Erythroblast (primary cell): ENCODE data around the gene RAD51B.

Experiments
- DNase-seq, 2 experiments: peaks; one replicate each; lab custom pipeline; 2025; lab: John Stamatoyannopoulos, UW
- GATA1 ChIP-seq: IDR thresholded peaks from 2 replicates; pipeline ENCODE4 v1.6.1; 2011; ENCODE audit warnings: low read depth, mild to moderate bottlenecking, control low read depth, low read length, moderate library complexity
- POLR2A ChIP-seq: IDR thresholded peaks from 2 replicates; pipeline ENCODE4 v1.6.1; 2011; ENCODE audit warnings: mild to moderate bottlenecking, low read length

The RAD51B gene

GRCh38 chr14:68473069-68473468 is 653.5 kb downstream of the RAD51B start:
- no peak for TF ChIP-seq POLR2A
- TF ChIP-seq GATA1: no peak
- no peak for DNase-seq

GRCh38 chr14:68473794-68474193 is 654.2 kb downstream of the RAD51B start:
- peak; percentile 34 to 38 for DNase-seq

GRCh38 chr14:68474741-68475140 is 655.2 kb downstream of the RAD51B start:
- no peak for DNase-seq
- no peak for TF ChIP-seq GATA1
- no peak for TF ChIP-seq POLR2A

More at GRCh38 chr14:68473794-68474193, 654.2 kb downstream of the RAD51B start:
- TF ChIP-seq GATA1: no peak
- TF ChIP-seq POLR2A: no peak

- DNase-seq: no peak
- TF ChIP-seq POLR2A (no peak), GATA1 (no peak)
Observed at GRCh38 chr14:68475802-68476201, 656.2 kb downstream of the RAD51B start.

GRCh38 chr14:68476212-68477109 is 656.9 kb downstream of the RAD51B start:
- DNase-seq: peak; percentile 37 to 62

GRCh38 chr14:68477110-68477455 is 657.5 kb downstream of the RAD51B start:
- DNase-seq: no peak
- no peak for TF ChIP-seq POLR2A
- TF ChIP-seq GATA1: no peak

More at GRCh38 chr14:68476212-68477109, 656.9 kb downstream of the RAD51B start:
- TF ChIP-seq POLR2A (no peak), GATA1 (no peak)

GRCh38 chr14:68477461-68478085 is 658.0 kb downstream of the RAD51B start:
- no peak for TF ChIP-seq POLR2A
- TF ChIP-seq GATA1: no peak
- DNase-seq: no peak

- TF ChIP-seq GATA1 (no peak), POLR2A (no peak)
- DNase-seq: no peak
Observed at GRCh38 chr14:68479247-68479646, 659.7 kb downstream of the RAD51B start.

- TF ChIP-seq POLR2A (no peak), GATA1 (no peak)
- DNase-seq: no peak
Observed at GRCh38 chr14:68482018-68482417, 662.4 kb downstream of the RAD51B start.

- TF ChIP-seq GATA1 (no peak), POLR2A (no peak)
- peak in 1 of 2 experiments; percentile 8 for DNase-seq
Observed at GRCh38 chr14:68482772-68483395, 663.3 kb downstream of the RAD51B start.

GRCh38 chr14:68486033-68486732 is 666.6 kb downstream of the RAD51B start:
- TF ChIP-seq GATA1 (no peak), POLR2A (no peak)
- no peak for DNase-seq

- TF ChIP-seq GATA1 (no peak), POLR2A (no peak)
- DNase-seq: no peak
Observed at GRCh38 chr14:68486809-68487208, 667.2 kb downstream of the RAD51B start.

- TF ChIP-seq GATA1 (no peak), POLR2A (no peak)
- no peak for DNase-seq
Observed at GRCh38 chr14:68487805-68488590, 668.4 kb downstream of the RAD51B start.
